ENCODE measurements around the gene TMEM59L. TPM values are rescaled to one million over a fixed set of nuclear protein-coding genes. Genes with fewer than 3 reads are reported as not detected.

Gene TMEM59L
- total and polyA plus RNA-seq, 9 of the 15 experiments (the other 6 are each of a cell fraction or from before 2014, with no cell fraction given) = 0.37 TPM; not detected in 8

DNA sequence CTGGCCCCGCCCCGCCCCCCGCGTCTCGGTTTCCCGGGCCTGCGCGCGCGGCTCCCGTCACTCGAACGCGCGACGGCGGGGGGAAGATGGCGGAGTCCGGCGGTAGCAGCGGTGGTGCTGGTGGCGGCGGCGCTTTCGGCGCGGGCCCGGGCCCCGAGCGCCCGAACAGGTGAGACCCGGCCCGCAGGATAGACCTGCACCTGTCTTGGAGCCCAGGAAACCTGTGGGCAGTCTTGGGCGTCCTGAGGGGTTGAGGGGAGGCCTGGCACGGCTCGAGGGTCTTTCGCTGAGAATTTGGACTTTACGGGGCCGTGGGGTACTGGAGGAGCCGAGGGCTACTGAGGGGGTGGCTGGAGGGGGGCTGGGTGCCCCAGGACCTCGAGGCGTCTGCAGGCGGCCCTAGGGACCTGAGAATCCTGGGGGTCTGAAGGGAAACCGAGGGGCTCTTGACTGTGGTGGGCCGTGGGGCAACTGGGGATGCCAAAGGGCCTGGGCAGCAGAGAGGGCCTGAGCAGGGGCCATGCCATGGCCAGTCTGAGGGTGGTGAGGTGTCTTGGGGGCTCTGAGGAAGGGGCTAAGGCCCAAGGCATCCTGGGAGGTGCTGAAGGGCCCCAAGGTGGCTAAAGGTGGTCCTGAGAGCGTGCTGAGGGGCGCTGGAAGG, 24.4 kb downstream of the TMEM59L start, which contains the start of gene KLHL26 (continued):
- TF ChIP-seq, protein P1, sequence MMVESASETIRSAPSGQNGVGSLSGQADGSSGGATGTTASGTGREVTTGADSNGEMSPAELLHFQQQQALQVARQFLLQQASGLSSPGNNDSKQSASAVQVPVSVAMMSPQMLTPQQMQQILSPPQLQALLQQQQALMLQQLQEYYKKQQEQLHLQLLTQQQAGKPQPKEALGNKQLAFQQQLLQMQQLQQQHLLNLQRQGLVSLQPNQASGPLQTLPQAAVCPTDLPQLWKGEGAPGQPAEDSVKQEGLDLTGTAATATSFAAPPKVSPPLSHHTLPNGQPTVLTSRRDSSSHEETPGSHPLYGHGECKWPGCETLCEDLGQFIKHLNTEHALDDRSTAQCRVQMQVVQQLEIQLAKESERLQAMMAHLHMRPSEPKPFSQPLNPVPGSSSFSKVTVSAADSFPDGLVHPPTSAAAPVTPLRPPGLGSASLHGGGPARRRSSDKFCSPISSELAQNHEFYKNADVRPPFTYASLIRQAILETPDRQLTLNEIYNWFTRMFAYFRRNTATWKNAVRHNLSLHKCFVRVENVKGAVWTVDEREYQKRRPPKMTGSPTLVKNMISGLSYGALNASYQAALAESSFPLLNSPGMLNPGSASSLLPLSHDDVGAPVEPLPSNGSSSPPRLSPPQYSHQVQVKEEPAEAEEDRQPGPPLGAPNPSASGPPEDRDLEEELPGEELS (CRISPR knock-in tag; IDR thresholded peaks at IDR 0.05; ENCODE audit: borderline replicate concordance) = no peak
- TF ChIP-seq MCM2 (IDR thresholded peaks at IDR 0.05; ENCODE audit: low read depth) (no peak), NONO (IDR thresholded peaks at IDR 0.05; ENCODE audit: low read depth in 2 of 2, low read length in 1 of 2) (0 out of 4 replicates have a peak, but pooled peaks have one; percentile 30 to 37), ZNF778 (CRISPR knock-in tag; IDR thresholded peaks at IDR 0.05) (no peak), ELF4 (CRISPR knock-in tag; IDR thresholded peaks at IDR 0.05) (no peak), TFAM (CRISPR knock-in tag; conservative IDR thresholded peaks at IDR 0.05) (no peak), MIER1 (IDR thresholded peaks at IDR 0.05; ENCODE audit: low read depth) (no peak), POLR2B (IDR thresholded peaks at IDR 0.05; ENCODE audit: low read depth, partially characterized antibody) (peak; percentile 57), ZNF354B (CRISPR knock-in tag; IDR thresholded peaks at IDR 0.05) (no peak), FUS (optimal IDR thresholded peaks at IDR 0.05; ENCODE audit: low read depth, low read length) (no peak), POLR2AphosphoS5 (IDR thresholded peaks at IDR 0.05; ENCODE audit: control insufficient read depth, insufficient read depth, low read depth, low read length) (peak; percentile 73), SUPT5H (IDR thresholded peaks at IDR 0.05) (peak; percentile 70), FOS (IDR thresholded peaks at IDR 0.05; ENCODE audit: extremely low read depth, insufficient read length) (no peak), EHMT2 (IDR thresholded peaks at IDR 0.05) (no peak), ZNF140 (CRISPR knock-in tag; IDR thresholded peaks at IDR 0.05) (no peak), NCOA4 (IDR thresholded peaks at IDR 0.05; ENCODE audit: partially characterized antibody) (no peak), FOXK1 (CRISPR knock-in tag; IDR thresholded peaks at IDR 0.05; ENCODE audit: borderline replicate concordance) (no peak), PHF8 (IDR thresholded peaks at IDR 0.05; ENCODE audit: borderline replicate concordance, low read length) (peak; percentile 90; the same call in 1 of the 2 replicates), MTA1 (IDR thresholded peaks at IDR 0.05; ENCODE audit: borderline replicate concordance) (peak; percentile 91), ATF1 (CRISPR knock-in tag; IDR thresholded peaks at IDR 0.05) (peak; percentile 86), ATF1 (tag; IDR thresholded peaks at IDR 0.05) (peak; percentile 82)
- TF ChIP-seq, protein P2, sequence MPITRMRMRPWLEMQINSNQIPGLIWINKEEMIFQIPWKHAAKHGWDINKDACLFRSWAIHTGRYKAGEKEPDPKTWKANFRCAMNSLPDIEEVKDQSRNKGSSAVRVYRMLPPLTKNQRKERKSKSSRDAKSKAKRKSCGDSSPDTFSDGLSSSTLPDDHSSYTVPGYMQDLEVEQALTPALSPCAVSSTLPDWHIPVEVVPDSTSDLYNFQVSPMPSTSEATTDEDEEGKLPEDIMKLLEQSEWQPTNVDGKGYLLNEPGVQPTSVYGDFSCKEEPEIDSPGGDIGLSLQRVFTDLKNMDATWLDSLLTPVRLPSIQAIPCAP (CRISPR knock-in tag; IDR thresholded peaks at IDR 0.05; ENCODE audit: borderline replicate concordance) = no peak
- TF ChIP-seq, protein P3, sequence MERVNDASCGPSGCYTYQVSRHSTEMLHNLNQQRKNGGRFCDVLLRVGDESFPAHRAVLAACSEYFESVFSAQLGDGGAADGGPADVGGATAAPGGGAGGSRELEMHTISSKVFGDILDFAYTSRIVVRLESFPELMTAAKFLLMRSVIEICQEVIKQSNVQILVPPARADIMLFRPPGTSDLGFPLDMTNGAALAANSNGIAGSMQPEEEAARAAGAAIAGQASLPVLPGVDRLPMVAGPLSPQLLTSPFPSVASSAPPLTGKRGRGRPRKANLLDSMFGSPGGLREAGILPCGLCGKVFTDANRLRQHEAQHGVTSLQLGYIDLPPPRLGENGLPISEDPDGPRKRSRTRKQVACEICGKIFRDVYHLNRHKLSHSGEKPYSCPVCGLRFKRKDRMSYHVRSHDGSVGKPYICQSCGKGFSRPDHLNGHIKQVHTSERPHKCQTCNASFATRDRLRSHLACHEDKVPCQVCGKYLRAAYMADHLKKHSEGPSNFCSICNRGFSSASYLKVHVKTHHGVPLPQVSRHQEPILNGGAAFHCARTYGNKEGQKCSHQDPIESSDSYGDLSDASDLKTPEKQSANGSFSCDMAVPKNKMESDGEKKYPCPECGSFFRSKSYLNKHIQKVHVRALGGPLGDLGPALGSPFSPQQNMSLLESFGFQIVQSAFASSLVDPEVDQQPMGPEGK (CRISPR knock-in tag; IDR thresholded peaks at IDR 0.05; ENCODE audit: borderline replicate concordance) = no peak
- TF ChIP-seq, protein P4, sequence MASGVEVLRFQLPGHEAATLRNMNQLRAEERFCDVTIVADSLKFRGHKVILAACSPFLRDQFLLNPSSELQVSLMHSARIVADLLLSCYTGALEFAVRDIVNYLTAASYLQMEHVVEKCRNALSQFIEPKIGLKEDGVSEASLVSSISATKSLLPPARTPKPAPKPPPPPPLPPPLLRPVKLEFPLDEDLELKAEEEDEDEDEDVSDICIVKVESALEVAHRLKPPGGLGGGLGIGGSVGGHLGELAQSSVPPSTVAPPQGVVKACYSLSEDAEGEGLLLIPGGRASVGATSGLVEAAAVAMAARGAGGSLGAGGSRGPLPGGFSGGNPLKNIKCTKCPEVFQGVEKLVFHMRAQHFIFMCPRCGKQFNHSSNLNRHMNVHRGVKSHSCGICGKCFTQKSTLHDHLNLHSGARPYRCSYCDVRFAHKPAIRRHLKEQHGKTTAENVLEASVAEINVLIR (CRISPR knock-in tag; IDR thresholded peaks at IDR 0.05) = peak; percentile 60; the same call in 1 of the 2 replicates
